ENCODE results near the gene AMBRA1.
A peak's percentile ranks its signal among the peaks of the same experiment; 100 is the strongest.

Gene AMBRA1

GRCh38 chr11:46445920-46446771, 147.7 kb downstream of the AMBRA1 start:
- no peaks in the 10 kb centered on the region for H3K9me3 ChIP-seq
- peaks cover 8 to 23% (median 22%) of the 10 kb centered on the region in 3 donors for H3K36me3 ChIP-seq
- H3K4me1 ChIP-seq = peaks cover 0 to 19% (median 12%) of the 10 kb centered on the region in 4 donors
- no peak for DNase-seq
- TF ChIP-seq, protein P1, sequence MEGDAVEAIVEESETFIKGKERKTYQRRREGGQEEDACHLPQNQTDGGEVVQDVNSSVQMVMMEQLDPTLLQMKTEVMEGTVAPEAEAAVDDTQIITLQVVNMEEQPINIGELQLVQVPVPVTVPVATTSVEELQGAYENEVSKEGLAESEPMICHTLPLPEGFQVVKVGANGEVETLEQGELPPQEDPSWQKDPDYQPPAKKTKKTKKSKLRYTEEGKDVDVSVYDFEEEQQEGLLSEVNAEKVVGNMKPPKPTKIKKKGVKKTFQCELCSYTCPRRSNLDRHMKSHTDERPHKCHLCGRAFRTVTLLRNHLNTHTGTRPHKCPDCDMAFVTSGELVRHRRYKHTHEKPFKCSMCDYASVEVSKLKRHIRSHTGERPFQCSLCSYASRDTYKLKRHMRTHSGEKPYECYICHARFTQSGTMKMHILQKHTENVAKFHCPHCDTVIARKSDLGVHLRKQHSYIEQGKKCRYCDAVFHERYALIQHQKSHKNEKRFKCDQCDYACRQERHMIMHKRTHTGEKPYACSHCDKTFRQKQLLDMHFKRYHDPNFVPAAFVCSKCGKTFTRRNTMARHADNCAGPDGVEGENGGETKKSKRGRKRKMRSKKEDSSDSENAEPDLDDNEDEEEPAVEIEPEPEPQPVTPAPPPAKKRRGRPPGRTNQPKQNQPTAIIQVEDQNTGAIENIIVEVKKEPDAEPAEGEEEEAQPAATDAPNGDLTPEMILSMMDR (IDR thresholded peaks at IDR 0.05) = peak in 1 of 2 experiments; percentile 35
- H3K27me3 ChIP-seq = no peaks in the 10 kb centered on the region
- H3K4me3 ChIP-seq = no peak overlapping the region
- intact Hi-C loops (cut with DNase I; ENCODE audit: low total_unique reads) = no loop called here
- peak overlapping the region in 1 of 2 donors; percentile 1 for H3K27ac ChIP-seq

DNA sequence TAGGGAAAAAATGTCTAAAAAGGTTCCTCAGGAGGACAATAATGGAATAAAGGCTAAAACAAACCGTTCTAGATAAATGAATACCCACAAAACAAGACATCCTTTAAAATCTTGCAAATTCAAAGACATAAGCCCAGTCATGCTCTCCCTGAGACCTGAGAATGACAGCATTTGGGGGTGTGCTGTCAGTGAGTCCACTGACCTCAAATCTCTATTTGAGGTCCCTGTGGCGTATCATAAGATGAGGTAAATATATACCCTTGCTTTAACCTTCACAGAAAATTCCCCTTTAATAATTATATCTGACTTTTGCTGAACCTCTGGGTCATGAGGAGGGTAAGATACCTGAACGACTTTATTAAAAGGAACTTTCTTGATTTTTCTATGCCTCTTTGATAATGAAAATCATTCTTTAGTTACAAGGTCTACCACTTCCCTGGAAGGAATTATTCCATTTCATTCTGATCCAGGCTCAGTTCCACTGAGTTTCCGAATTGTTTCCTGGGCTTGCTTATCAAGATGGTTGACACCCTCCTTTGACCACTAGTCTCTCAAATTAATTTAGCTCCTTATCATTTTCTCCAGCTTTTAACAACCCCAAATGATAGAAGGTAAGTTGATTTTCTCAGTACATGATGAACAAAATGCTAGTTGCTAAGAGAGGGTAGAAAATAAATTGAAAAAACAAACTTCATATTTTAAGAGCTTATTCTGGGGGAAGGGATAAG, 148.5 kb downstream of the AMBRA1 start:
- no peaks in the 10 kb centered on the region for H3K27me3 ChIP-seq
- intact Hi-C loops (cut with DNase I; ENCODE audit: low total_unique reads) = no loop called here
- peaks cover 0 to 19% (median 12%) of the 10 kb centered on the region in 4 donors for H3K4me1 ChIP-seq
- peaks cover 8 to 29% (median 25%) of the 10 kb centered on the region in 3 donors for H3K36me3 ChIP-seq
- peak overlapping the region in 1 of 2 donors; percentile 1 for H3K27ac ChIP-seq
- TF ChIP-seq, protein P1 (IDR thresholded peaks at IDR 0.05) = no peak
- H3K4me3 ChIP-seq = no peak overlapping the region
- no peak for DNase-seq
- H3K9me3 ChIP-seq = no peaks in the 10 kb centered on the region

- H3K4me3 ChIP-seq = no peak overlapping the region
- H3K4me1 ChIP-seq = peaks cover 0 to 19% (median 12%) of the 10 kb centered on the region in 4 donors
- TF ChIP-seq, protein P1 (IDR thresholded peaks at IDR 0.05) = no peak
- no peaks in the 10 kb centered on the region for H3K27me3 ChIP-seq
- intact Hi-C loops (cut with DNase I; ENCODE audit: low total_unique reads) = no loop called here
- H3K36me3 ChIP-seq = peaks cover 8 to 29% (median 25%) of the 10 kb centered on the region in 3 donors
- H3K27ac ChIP-seq = no peak overlapping the region
- no peaks in the 10 kb centered on the region for H3K9me3 ChIP-seq
- DNase-seq = no peak
Measured at GRCh38 chr11:46444305-46444704, 149.5 kb downstream of the AMBRA1 start.

GRCh38 chr11:46438211-46438610, 155.6 kb downstream of the AMBRA1 start:
- H3K4me3 ChIP-seq = no peak overlapping the region
- no peaks in the 10 kb centered on the region for H3K9me3 ChIP-seq
- H3K27ac ChIP-seq = no peak overlapping the region
- DNase-seq = no peak
- H3K36me3 ChIP-seq = peaks cover 23 to 44% (median 43%) of the 10 kb centered on the region in 3 donors
- no peaks in the 10 kb centered on the region for H3K4me1 ChIP-seq
- TF ChIP-seq, protein P1 (IDR thresholded peaks at IDR 0.05) = no peak
- H3K27me3 ChIP-seq = no peaks in the 10 kb centered on the region
- intact Hi-C loops (cut with DNase I; ENCODE audit: low total_unique reads) = no loop called here

GRCh38 chr11:46437122-46437689, 156.6 kb downstream of the AMBRA1 start:
- no peaks in the 10 kb centered on the region for H3K9me3 ChIP-seq
- no peak overlapping the region for H3K4me3 ChIP-seq
- TF ChIP-seq, protein P1 (IDR thresholded peaks at IDR 0.05) = no peak
- H3K27me3 ChIP-seq = no peaks in the 10 kb centered on the region
- peaks cover 25 to 44% (median 42%) of the 10 kb centered on the region in 3 donors for H3K36me3 ChIP-seq
- no peak for DNase-seq
- intact Hi-C loops (cut with DNase I; ENCODE audit: low total_unique reads) = no loop called here
- no peak overlapping the region for H3K27ac ChIP-seq
- H3K4me1 ChIP-seq = no peaks in the 10 kb centered on the region
